Activated CD8-positive, alpha-beta memory T cell treated with anti-CD3 and anti-CD28 coated beads, Interleukin-2, amount 50 U/mL, for 1 hour (primary cell): ENCODE results near the gene PTPRD.

ENCODE experiments used
- DNase-seq: peaks from one replicate; pipeline ENCODE4 v3.0.0-alpha.2; 2020; ENCODE audit errors: extremely low read depth

PTPRD gene

DNA sequence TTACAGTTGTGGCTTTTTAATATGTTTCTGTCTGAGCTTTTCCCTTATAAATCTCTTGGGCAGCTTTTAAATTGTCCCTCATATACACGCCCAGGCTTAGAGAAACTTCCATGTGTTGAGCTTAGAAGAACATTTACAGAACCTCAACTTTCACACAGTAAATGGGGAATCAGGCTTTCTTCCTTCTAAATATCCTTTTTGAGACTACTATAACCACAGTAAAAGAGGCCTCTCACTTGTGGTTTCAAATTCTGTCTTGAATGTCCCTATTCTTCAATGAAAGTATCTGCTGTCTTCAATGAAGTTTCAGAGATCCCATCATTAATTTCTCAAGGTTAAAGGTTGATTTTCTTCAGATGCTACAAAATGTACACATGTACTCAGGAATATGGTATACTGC lies 2224.7 kb downstream of the PTPRD start:
- DNase-seq = no peak

GRCh38 chr9:8384091-8384490 lies 2228.7 kb downstream of the PTPRD start:
- DNase-seq = no peak

DNA sequence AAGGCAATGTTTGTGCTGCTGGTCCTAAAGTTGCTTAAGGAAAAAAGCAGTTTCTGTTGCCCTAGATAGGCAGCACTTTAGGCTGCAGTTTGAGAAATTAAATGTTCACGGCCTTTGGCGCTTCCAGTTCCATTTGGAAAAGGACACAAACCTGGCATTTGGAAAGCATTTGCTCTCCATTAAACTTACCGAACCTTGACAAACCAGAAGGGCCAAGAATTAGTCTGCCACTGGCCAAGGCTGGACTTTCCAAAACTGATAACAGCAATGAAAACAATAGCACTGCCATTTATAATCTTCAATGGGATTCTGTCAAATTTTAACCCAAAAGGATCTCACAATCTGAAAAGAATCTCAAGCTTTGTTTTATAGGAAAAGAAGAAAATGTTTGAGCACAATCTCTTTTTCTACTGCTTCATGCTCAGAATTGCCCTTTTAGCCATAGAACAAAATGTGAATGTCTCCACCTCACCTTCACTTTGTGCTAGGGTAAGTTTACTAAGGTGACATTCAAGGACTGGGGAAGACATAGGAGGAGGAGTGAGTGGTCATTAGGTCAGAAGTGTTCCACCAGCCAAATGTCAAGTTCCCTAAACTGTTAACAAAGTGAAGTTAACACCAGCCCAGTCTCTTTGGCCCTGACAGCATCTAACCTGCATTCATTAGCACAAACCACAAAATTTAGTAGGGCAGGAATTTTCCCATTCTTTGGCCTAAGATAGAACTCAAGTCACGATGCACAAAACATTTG lies 2229.8 kb downstream of the PTPRD start:
- DNase-seq = no peak

DNA sequence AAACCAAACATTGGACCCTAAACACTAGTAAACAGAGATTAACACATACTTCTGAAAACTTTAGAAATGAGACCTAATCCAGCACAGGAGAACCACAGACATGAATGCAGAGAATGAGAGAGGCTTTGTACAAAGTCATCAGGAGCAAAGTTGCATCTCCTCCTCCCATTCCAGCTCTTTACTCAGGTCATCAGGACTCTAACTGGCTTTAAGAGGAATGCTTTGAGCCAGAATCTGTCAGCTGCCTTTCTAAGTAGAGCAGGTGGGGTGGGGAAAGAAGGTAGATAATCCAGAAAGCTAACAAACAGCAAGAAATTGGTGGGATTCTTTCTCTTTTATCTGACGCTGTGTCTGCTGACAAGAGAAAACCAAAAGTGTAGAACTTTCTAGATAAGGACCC lies 2230.5 kb downstream of the PTPRD start:
- no peak for DNase-seq

- DNase-seq = no peak
These were observed 2231.2 kb downstream of the PTPRD start for GRCh38 chr9:8381601-8382000.

- no peak for DNase-seq
These were observed 2238.3 kb downstream of the PTPRD start for GRCh38 chr9:8374471-8374870.

DNA sequence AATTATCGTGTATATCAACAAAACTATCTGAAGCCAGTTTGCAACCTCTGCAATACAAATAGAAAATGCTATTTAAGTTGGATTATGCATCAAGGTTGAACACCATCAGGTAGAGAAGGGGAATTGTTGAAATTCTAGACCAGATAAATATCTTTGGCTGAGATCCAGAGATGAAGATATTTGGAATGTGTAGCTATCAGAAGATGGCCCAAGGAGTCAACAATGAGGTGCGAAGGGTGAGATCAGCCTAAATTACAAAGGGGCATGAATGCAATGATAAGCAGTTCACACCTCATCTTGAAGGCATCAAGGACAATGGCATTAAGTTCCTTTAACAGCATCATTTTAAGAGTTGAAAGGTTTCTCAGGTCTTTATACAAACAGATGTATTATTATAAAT lies 2241.1 kb downstream of the PTPRD start:
- no peak for DNase-seq

GRCh38 chr9:8366161-8366926 lies 2246.5 kb downstream of the PTPRD start:
- no peak for DNase-seq

DNA sequence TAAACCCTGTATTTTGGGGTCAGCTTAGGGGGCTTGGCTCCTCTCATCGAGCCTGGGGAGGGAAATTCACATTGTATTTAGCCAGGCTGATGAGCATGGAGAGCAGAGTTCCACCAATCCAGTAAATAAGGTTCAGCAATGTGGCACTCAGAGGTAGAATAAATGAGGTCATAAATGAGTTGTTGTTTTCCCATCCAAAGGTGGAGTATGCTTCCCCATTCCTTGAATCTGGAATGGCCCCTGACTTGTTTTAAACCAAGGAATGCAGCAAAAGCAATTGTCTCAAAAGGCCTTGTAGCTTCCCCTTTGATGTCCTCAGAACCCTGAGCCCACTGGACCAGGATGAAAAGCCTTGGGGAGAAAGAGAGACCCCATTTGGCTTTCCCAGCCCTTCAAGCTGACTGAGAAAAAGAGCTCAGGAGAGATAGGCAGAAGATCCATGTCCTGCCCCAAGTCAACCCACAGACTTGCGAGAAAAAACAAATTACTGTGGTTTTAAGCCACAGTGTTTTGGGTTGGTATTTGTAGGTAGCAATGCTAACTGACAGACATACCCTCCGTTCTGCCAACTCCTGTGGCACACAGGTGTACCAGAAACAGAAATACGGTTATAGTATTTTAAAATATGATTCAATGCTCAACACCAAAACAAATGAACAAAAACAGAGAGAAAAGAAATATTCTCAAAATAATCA lies 2247.2 kb downstream of the PTPRD start:
- no peak for DNase-seq

DNA sequence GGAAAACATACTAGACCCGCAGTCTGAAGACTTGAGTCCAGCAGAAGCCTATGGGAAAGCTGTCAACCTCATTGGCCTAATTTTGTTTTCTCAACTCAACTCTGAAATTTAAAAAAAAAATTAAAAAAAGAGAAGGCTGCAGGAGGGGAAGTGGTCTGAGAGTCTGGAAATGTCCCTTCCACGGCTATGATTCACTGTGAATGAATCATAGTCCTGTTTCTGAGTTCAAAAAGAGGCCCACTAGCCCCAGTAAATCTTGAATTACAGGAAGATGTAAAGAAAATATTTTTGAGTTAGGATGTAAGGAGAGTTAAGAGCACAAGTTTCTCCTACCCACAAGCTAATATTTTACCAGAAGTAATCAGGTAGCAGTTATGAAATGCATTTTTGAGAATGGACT lies 2247.8 kb downstream of the PTPRD start:
- DNase-seq = no peak

DNA sequence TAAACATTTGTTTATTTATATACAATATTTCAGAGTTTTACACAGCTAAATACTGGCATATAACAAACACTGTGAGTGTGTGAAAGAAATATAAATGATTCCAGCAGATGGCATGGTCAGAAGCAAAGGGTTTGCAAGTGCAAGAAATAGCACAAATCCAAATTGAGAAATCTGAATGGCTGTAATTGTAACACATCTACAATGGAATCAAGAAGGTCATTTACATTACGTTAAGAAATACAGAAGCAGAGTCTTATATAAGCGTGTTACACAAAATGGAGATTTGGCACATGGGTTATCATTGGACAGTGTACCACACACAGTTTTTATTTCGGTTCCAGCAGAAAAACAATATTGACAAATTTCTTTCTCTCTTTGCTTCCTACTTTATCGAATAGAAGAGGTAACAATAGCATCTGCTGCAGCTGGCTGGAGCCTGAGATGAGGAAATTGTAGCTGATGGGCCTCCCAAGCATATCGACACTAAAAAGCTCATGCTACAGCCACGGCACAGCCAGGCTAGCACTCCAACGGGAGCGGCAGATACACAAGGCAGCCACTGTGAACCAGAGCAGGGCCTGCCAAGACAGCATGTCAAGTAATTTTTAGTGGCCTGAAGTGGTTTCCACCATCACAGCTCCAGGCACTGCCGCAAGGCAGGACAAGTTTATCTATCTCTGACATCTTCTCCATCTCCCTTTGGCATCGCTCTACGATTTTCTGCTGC lies 2248.6 kb downstream of the PTPRD start:
- DNase-seq = no peak

GRCh38 chr9:8362250-8362649 lies 2250.6 kb downstream of the PTPRD start:
- no peak for DNase-seq

DNA sequence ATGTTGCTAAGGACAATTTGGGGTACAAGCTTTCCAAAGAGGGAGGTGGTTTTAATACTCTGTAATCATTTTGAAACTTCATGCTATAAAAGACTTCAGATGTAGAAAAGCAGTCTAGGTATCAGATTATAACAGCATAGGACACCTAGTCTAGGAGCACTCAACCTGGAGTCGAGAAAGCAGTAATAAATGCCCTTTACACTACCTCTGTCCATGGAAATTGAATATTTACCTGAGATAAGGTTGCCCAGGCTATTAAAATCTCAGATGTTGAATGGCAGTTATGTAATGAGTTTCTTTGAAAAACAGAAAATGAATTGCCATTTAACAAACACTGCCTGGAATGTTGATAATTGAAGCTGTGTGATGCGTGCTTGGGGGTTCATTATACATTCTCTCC lies 2251.4 kb downstream of the PTPRD start:
- no peak for DNase-seq

DNA sequence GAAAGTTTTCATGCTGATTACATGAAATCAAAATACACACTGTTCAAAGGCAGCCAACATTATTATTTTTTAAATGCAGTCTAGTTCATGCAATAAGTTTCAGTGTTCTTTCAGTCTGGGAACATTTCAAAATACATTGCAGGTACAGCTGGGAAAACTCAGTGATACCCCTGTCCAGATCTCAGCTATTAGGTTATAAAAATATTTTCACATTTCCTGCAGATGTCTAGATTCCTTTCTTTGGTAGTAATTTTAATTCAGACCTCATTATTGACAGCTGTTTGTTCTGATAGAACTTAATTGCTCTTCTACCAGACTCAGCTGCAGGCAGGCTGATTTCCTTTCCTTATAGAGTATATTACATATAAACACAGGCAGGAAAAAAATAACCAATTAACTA lies 2256.4 kb downstream of the PTPRD start:
- no peak for DNase-seq

GRCh38 chr9:8351436-8351835 lies 2261.4 kb downstream of the PTPRD start:
- no peak for DNase-seq

GRCh38 chr9:8349901-8350300 lies 2262.9 kb downstream of the PTPRD start:
- DNase-seq = no peak

GRCh38 chr9:8349376-8349775 lies 2263.4 kb downstream of the PTPRD start:
- no peak for DNase-seq

DNA sequence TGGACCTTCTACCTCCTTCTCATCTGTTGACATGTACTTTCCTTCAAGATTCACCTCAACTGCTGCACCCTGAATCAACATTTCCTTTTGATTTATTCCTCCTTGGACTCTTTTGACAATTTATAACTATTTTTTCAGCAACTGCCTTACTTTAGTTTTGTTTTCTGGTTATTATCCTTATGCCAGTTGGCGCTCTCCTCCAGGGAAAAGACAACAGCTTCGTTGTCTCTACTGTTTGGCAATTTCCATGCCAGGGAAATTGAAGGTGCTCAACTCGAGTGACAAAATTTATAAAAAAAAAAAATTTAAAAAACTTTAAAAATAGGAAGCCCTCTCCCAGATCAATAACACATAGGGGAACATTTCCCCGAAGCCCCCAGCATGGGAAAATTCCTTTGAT lies 2264.0 kb downstream of the PTPRD start:
- no peak for DNase-seq

GRCh38 chr9:8346296-8346695 lies 2266.5 kb downstream of the PTPRD start:
- no peak for DNase-seq

GRCh38 chr9:8338767-8339510 lies 2273.9 kb downstream of the PTPRD start:
- DNase-seq = no peak
